ENCODE measurements around the gene TTC28.
A peak's percentile ranks its signal among the peaks of the same experiment; 100 is the strongest.
"Not testable (repeated sequence)": the region's sequence is repeated elsewhere in the genome, so short reads cannot be mapped to it uniquely, and the experiment has no call there.

TTC28 gene

DNA sequence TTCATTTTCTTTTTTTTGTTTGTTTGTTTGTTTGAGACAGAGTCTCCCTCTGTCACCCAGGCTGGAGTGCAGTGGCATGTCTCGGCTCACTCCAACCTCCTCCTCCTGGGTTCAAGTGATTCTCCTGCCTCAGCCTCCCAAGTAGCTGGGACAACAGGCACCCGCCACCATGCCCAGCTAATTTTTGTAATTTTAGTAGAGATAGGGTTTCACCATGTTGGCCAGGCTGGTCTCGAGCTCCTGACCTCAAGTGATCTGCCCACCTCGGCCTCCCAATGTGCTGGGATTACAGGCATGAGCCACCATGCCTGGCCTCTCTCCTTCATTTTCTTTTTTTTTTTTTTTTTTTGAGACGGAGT is 118.9 kb downstream of the TTC28 start:
- not testable (repeated sequence) for DNase-seq

DNA sequence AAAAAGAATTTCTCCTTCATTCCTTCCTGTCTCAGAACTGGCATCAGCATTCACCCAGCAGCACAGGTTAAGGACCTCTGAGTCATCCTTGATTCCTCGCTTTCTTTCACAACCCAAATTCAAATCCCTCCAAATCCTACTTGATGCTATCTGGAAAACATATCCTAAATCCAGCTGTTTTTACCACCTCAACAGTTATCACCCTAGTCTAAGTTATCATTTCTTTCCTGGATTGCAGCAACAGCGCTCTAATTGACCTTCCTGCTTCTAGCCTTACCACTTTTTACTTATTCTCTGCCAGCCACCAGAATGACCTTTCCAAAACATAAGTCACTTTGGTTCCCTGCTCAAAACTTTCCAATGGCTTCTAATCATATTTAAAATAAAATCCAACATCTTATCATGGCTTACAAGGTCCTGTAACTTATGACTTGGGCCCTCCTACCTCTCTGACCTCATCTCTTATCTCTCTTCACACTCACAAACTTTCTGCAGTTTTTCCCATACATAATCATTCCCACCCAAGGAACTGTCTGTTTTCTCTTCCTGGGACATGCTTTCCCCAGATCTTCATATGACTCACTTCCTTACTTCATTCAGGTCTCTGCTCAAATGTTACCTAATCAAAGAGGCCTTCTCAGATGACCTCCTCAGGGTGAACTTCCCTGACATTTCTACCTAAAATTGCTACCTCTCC is 119.4 kb downstream of the TTC28 start:
- no peak for DNase-seq

DNA sequence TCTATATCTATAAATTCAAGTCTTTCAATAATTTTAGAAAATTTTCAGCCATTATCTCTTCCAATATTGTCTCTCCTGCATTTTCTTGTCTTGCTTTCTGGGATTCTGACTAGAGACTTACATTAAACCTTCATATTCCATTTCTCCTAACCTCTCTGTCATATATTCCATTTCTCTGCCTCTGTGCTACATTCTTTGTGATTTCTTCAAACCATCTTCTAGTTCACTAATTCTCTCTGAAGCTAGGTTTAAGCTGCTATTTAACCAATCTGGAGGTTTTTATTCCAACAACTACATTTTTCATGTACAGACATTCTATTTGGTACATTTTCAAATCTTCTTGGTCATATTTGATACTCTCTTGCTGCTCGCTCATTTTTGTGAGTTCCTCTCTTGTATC is 122.5 kb downstream of the TTC28 start:
- no peak for DNase-seq

DNA sequence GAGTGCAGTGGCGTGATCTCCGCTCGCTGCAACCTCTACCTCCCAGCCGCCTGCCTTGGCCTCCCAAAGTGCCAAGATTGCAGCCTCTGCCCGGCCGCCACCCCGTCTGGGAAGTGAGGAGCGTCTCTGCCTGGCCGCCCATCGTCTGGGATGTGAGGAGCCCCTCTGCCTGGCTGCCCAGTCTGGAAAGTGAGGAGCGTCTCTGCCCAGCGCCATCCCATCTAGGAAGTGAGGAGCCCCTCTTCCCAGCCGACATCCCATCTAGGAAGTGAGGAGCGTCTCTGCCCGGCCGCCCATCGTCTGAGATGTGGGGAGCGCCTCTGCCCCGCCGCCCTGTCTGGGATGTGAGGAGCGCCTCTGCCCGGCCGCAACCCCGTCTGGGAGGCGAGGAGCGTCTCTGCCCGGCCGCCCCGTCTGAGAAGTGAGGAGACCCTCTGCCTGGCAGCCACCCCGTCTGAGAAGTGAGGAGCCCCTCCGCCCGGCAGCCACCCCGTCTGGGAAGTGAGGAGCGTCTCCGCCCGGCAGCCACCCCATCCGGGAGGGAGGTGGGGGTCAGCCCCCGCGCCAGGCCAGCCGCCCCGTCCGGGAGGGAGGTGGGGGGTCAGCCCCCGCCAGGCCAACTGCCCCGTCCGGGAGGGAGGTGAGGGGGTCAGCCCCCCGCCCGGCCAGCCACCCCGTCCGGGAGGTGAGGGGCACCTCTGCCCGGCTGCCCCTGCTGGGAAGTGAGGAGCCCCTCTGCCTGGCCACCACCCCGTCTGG is 126.4 kb downstream of the TTC28 start:
- DNase-seq = not testable (repeated sequence)

DNA sequence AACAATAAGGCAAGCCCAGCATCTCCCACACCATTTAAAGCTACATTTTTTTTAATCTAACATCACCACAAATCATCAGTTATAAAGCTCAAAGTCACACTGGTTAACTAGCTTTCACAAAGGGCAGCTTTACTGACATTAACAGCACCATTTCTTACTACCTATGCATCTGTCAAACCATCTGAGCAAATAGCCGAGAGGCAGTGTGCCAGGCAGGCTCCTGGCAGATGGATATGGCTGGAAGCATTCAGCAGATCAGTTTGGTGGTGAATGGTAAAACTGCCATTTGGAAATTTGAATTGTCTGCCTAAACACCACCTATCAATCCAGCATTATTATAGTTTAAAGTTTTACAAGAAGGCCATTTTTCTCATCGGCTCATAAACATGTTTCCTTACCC is 131.2 kb downstream of the TTC28 start:
- no peak for DNase-seq

DNA sequence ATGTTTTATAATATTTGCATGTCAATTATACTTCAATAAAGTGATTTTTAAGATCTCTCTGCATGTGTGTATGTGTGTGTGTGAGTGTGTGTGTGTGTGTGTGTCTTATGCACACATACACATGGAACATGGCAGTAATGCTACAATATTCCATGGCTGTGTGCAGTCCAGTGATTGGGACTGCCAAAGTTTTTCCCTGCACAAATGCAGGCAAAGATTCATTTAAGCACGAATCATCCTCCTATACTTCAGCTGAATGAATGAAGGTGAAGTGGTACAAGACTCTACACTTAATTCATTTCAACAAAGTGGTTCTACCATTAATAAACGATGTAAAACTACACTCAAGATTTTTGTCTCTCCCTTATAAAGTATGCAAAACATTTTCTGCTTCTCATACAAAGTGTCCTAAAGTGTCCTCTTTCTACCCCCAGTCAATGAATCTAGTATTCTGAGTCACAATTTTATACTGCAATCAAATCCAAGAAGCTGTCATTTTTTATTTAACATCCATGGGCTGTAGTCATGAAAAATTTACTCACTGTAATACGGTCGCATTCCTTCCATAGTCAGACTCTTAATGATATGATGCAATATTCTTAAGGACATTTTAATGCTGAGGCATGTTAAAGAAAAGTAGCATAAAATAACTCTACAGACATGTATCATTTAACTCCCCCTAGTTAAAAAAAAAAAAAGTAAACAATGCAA is 132.4 kb downstream of the TTC28 start:
- DNase-seq = no peak

DNA sequence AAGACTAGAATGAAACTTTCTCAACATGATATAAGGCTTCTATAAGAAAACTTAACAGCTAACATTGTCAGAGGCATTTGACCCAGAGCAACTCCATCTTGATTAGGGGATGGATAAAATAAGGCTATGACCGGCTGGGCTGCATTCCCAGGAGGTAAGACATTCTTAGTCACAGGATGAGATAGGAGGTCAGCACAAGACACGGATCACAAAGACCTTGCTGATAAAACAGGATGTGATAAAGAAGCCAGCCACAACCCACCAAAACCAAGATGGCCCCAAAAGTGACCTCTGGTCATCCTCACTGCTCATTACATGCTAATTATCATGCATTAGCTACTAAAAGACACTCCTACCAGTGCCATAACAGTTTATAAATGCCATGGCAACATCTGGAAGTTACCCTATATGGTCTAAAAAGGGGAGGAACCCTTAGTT is 135.2 kb downstream of the TTC28 start:
- no peak for DNase-seq

DNA sequence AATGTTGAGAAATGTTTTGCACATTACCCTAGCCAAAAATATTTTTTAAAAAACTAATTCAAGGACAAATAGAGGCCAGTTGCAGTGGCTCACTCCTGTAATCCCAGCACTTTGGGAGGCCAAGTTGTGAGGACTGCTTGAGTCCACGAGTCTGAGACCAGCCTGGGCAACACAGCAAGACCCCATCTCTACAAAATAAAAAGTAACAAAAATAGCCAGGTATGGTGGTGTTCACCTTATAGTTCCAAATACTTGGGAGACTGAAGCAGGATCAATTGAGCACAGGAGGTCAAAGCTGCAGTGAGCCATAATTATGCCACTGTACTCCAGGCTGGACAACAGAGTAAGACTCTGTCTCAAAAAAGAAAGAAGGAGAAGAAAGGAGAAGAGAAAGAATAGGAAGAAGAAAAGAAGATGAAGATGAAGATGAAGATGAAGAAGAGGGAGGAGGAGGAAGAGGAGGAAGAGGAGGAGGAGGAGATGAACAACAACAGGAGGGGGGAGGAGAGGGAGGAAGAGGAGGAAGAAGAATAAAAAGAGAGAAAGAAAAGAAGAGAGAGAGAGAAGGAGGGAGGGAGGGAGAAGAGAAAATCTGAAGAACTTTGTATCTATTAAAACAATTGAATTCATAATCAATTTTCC is 136.5 kb downstream of the TTC28 start:
- DNase-seq = no peak

DNA sequence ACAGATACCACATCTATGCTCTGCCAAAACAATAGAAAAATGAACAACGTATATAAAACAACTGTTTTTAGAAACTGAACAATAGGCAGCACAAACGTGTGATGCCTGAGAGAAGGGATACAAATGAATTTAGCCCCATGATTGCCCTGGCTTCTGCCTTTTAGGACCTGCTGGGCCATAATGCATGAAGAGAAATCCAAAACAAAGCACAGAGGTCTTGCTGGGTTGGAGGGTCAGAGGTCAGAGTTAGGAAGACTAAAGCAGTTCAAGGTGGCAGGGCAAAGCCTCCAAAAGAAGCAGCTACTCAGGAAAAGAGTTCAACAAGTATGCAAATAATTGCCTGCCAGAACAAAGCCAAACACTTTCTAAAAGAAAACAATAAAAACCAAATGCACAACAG is 138.5 kb downstream of the TTC28 start:
- no peak for DNase-seq

DNA sequence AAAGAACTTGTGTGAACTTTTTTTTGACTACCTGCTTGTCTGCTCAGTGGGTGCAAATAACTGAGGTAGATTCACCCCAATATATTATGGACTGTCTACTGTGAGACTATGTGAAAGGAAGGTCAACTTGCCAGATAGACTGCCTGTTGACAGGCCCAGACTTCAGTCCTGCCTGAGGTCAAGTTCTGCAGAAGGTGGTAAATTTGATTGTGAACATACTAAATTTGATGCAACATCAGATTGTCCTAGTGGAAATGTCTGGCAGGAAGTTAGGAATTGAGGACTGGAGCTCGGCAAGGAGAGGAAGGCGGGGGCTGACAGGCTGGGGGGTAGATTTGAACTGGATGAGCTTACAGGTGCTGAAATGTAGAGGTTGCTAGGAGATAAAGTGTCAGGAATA is 140.7 kb downstream of the TTC28 start:
- no peak for DNase-seq

DNA sequence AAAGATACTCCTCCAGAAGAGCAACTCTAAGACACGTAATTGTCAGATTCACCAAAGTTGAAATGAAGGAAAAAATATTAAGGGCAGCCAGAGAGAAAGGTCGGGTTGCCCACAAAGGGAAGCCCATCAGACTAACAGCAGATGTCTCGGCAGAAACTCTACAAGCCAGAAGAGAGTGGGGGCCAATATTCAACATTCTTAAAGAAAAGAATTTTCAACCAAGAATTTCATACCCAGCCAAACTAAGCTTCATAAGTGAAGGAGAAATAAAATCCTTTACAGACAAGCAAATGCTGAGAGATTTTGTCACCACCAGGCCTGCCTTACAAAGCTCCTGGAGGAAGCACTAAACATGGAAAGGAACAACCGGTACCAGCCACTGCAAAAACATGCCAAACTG is 149.1 kb downstream of the TTC28 start:
- not testable (repeated sequence) for DNase-seq

DNA sequence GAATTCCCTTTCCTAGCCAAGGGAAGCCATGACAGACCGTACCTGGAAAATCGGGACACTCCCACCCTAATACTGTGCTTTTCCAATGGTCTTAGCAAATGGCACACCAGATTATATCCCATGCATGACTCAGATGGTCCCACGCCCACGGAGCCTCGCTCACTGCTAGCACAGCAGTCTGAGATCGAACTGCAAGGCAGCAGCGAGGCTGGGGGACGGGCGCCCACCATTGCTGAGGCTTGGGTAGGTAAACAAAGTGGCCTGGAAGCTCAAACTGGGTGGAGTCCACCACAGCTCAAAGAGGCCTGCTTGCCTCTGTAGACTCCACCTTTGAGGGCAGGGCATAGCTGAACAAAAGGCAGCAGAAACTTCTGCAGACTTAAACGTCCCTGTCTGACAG is 150.5 kb downstream of the TTC28 start:
- not testable (repeated sequence) for DNase-seq

DNA sequence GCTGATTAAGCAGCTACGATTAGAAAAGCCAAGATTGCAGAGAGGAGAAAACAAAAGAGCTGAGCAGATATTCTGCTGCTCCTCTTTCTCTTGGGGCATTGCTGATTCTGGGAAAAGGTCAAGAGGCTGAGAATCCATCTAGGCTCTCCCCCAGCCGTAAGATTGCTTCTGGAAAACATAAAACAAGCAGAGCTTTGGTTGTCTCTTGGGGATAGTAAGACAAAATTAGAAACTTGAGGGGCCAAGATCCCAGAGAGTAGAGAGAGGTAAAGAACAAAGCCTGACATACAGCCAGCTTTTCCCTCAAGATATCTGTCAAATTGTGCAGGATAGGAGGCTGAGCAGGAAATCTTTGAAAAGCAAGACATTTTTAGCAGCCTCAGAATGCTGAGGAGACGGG is 158.2 kb downstream of the TTC28 start:
- no peak for DNase-seq

DNA sequence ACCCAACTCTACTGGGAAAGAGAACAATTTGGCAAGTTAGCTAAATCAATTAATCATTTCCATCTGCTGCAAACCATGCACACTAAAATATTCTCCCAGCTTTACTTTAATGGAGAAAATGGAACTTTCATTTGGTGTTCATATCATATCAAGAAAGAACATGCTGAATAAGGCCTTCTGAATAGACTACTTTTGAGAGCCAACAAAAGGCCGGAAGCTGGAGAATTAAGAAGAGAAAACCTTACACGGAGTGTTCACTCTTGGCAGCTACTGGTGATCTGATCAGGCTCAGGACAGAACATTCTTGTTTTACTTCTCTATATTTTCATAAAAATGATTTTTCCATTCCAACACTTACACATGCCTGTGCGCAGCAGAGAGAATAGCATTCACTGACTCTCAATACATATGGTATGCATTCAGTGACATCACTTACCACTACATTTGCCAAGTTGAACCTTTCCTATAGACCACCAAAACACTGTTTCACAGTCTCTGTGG is 165.3 kb downstream of the TTC28 start:
- DNase-seq = no peak

DNA sequence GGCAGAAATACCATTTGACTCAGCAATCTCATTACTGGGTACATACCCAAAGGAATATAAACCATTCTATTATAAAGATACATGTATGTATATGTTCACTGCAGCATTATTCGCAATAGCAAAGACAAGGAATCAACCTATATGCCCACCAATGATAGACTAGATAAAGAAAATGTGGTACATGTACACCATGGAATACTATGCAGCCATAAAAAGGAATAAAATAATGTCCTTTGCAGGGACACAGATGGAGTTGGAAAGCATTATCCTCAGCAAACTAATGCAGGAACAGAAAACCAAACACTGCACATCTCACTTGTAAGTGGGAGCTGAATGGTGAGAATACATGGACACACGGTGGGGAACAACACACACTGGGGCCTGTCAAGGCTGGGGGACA is 167.3 kb downstream of the TTC28 start:
- not testable (repeated sequence) for DNase-seq

DNA sequence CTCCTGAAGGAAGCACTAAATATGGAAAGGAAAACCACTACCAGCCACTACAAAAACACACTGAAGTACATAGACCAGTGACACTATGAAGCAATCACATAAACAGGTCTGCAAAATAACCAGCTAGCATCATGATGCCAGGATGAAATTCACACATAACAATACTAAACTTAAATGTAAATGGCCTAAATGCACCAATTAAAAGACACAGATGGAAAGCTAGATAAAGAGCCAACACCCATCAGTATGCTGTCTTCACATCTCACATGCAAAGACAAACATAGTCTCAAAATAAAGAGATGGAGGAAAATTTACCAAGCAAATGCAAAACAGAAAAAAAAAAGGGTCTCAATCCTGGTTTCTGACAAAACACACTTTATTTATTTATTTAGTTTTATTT is 171.7 kb downstream of the TTC28 start:
- DNase-seq = no peak

DNA sequence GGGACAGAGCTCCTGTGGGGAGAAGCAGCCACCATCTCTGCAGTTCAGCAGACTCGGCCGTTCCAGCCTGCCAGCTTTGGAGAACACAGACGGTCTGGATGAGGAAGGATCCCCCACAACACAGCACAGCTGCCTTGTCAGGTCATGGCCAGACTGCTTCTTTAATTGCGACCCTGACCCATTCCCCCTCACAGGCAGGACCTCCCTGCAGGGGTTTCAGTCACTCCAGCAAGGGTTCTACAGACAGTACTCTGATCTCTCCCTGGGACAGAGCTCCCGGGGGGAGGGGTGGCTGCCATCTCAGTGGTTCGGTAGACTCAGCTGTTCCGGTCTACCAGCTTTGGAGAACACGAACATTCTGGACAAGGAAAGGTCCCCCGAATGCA is 173.5 kb downstream of the TTC28 start:
- no peak for DNase-seq

DNA sequence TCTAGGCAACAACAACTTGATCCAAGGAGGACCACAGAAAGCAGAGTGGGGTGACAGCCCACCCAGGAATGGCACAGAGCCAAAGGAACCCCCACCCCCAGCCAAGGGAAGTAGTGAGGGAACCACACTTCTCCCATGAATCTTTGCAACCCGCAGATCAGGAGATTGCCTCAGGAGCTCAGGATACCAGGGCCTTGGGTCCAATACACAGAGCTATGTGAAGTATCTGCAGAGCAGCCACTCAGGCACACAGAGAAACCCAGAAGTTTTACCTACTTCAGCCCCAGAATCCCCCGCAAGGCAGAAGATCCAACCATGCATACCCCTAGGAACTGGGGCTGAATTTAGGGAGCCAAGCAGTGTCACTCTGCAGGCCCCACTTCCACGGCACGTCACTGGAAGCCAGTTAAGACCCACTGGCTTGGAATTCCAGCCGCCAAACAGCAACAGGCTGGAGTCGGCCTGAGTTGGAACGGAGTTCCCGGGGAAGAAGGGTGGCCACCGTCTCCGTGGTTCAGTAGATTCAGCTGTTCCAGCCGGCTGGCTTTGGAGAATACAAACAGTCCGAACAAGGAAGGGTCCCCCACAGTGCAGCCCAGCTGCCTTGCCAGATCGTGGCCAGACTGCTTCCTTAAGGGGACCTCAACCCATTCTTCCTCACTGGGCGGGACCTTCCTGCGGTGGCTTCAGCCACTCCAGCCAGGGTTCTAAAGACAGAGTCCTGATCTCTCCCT is 174.1 kb downstream of the TTC28 start:
- DNase-seq = peak in 3 of 56 donors; percentile 1 to 7 (median 2)

DNA sequence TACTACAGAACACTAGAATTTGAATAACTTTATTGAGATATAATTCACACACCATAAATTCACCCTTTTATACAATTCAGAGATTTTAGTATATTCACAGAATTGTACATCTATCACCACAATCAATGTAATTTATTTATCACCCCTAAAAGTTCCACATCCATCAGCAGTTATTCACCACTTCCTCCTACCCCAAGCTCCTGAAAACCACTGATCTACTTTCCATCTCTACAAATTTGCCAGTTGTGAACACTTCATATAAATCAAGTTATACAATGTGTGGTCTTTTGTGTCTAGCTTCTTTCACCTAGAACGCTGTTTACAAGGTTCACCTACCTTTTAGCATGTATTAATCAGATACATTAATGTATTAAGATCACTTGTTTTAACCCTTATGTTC is 179.6 kb downstream of the TTC28 start:
- DNase-seq = no peak

DNA sequence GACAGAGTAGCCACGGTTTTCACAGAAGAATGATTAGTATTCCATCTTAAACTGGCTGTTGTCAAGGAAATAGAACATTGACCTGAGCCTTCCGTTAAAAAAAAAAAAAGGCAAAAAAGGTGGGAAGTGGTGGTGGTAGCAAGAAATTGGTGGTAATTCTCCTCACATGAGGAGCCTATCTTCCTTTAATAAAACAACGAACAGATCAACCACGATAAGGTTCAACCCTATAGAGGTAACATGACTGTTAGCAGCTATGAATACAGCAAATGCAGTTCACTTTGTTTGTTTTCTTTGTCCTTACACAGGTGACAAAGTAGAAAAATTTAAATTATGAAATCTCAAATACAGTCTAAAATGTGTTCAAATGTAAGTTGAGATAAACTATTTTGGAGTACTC is 181.6 kb downstream of the TTC28 start:
- no peak for DNase-seq

DNA sequence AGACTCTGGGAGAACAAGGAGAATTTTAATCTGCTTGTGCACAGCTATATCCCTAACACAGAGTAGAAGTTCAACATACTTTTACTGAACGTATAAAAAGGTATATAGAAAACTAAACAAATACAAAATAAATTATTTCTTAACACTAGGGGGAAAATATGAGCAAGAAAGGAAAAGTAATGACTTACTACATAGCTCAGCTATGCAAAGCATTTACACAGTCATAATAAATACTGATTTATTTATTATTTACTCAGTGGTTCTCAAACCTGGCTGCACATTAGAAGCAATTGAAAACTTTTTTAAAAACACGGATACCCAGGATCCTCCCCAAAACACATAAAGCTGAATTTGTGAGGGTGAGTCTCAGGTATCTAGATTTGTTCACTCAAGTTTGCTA is 182.5 kb downstream of the TTC28 start:
- DNase-seq = no peak
